Fibroblast of pulmonary artery (primary cell): ENCODE results near the gene GNG12.

Experiments used
- DNase-seq: peaks from one replicate; pipeline ENCODE4 v3.0.0-alpha.2; 2010; ENCODE audit warnings: low read depth
- H3K4me3 ChIP-seq: replicated peaks from 2 replicates; pipeline ENCODE4 v1.5.1; 2011; ENCODE audit warnings: low read depth, mild to moderate bottlenecking, control low read depth, low read length, moderate library complexity
- TF ChIP-seq, protein P1 (sequence below): IDR thresholded peaks from 2 replicates; pipeline ENCODE4 v1.5.1; 2011; ENCODE audit warnings: mild to moderate bottlenecking, control low read depth, low read length, inconsistent platforms; ENCODE audit errors: missing control alignments

GNG12 gene

DNA sequence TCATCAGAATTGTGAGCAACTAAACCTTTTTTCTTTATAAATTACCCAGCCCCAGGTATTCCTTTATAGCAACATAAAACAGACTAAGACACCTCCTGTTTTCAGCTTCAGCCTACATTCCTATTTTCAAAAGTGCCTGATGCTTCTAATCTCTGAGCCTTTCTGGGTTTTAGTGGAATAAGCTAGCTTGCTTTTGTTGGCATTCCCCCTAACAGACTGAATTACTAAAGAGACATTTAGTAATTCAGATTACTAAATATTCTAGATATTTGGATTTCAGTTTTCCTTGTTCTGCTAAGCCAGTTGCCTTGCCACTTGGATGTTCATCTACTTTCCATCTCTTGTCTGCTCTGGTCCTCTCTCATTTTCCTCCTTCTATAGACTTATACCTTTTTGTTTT lies 10.5 kb upstream of the GNG12 start:
- H3K4me3 ChIP-seq, result no peak overlapping the region
- TF ChIP-seq, protein P1, sequence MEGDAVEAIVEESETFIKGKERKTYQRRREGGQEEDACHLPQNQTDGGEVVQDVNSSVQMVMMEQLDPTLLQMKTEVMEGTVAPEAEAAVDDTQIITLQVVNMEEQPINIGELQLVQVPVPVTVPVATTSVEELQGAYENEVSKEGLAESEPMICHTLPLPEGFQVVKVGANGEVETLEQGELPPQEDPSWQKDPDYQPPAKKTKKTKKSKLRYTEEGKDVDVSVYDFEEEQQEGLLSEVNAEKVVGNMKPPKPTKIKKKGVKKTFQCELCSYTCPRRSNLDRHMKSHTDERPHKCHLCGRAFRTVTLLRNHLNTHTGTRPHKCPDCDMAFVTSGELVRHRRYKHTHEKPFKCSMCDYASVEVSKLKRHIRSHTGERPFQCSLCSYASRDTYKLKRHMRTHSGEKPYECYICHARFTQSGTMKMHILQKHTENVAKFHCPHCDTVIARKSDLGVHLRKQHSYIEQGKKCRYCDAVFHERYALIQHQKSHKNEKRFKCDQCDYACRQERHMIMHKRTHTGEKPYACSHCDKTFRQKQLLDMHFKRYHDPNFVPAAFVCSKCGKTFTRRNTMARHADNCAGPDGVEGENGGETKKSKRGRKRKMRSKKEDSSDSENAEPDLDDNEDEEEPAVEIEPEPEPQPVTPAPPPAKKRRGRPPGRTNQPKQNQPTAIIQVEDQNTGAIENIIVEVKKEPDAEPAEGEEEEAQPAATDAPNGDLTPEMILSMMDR, result no peak
- no peak for DNase-seq

GRCh38 chr1:67843331-67843730 lies 10.1 kb upstream of the GNG12 start:
- no peak for DNase-seq
- TF ChIP-seq, protein P1, result no peak
- no peak overlapping the region for H3K4me3 ChIP-seq

- TF ChIP-seq, protein P1, result no peak
- no peak overlapping the region for H3K4me3 ChIP-seq
- peak; percentile 93 for DNase-seq
These were observed 7.2 kb upstream of the GNG12 start for GRCh38 chr1:67840449-67840848.

GRCh38 chr1:67839826-67840225 lies 6.6 kb upstream of the GNG12 start:
- no peak overlapping the region for H3K4me3 ChIP-seq
- TF ChIP-seq, protein P1, result no peak
- no peak for DNase-seq

- no peak overlapping the region for H3K4me3 ChIP-seq
- peak; percentile 35 for DNase-seq
These were observed 5.1 kb upstream of the GNG12 start for GRCh38 chr1:67838180-67838910.

GRCh38 chr1:67836769-67837168 lies 3.5 kb upstream of the GNG12 start:
- no peak for DNase-seq
- no peak overlapping the region for H3K4me3 ChIP-seq
- TF ChIP-seq, protein P1, result no peak

More at GRCh38 chr1:67838180-67838910, 5.1 kb upstream of the GNG12 start:
- TF ChIP-seq, protein P1, result no peak
